GM19395 (cell line): ENCODE measurements around the gene ZNF41.
"Not testable (repeated sequence)": the region's sequence is repeated elsewhere in the genome, so short reads cannot be mapped to it uniquely, and the experiment has no call there.

Experiments used
- ATAC-seq: cut with Tn5 transposase; IDR thresholded peaks from one replicate; pipeline ENCODE4 v1.9.1; 2021; ENCODE audit warnings: mild to moderate bottlenecking, moderate library complexity; ENCODE audit not compliant: unreplicated experiment

The ZNF41 gene

DNA sequence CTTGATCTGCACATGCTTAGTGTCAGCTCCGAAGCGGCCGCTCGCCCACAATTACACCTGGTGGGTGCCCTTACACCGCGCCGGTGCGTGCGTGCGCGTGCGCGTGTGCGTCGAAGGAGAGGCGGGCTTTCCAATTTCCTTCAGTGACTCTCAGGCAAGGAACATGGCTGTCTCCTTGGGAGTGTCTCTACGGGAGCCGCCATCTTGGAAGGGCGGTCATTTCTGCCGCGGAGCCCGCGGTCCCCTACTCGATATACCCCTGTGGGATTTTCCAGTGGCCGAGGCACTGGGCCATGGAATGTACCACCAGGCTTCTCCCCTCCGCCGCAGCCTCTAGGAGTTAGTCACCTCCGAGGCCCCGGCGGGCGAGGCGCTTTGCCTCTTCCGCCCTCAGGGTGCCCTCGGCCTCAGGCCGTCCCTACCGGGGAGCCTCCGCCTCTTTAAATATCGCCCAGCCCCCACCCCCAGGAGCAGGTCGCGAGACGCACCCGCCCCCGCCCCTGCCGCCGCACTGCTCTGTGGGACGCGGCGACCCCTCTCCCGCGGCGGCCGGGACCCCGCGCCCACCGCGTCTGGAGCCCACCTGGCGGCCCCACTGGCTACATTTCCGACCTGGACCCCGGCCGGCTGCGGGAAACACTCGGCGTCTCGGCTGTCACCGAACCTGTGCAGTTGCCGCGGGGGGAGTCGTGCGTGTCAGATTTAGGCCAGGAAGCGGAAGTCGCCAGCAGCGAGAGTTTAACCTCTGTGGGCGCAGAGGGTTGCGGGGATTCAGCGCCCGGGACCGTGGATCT lies at the start of gene ZNF41:
Gene ZNF41, minus strand, starts transcription at position 711 of the 794 bp plus-strand sequence. CDS start 15,741 bp downstream, outside the sequence.
- peak; percentile 89 for ATAC-seq

DNA sequence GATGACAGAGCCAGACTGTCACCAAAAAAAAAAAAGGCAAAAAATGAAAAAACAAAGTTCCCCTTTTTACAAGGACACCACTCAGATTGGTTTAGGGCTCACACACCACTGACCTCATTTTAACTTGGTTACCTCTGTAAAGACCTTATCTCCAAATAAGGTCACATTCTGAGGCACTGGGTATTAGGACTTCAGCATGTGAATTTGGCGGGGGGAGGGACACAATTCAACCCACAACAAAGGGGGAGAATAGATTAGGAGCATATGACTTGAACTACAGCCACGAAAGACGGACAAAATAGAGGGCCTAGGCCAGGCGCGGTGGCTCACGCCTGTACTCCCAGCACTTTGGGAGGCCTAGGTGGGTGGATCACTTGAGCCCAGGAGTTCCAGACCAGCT lies 47.0 kb upstream of the ZNF41 start:
- no peak for ATAC-seq

DNA sequence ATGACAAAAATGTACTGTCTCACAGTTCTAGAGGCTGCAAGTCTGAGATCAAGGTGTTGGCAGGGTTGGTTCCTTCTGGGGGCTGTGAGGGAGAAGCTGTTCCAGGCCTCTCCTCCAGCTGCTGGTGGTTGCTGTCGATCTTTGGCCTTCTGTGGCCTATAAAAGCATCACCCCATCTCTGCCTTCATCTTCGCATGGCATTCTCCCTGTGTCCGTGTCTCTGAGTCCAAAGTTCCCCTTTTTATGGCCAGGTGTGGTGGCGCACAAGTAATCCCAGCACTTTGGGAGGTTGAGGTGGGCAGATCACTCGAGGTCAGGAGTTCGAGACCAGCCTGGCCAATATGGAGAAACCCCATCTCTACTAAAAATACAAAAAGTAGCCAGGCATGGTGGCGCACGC lies 46.5 kb upstream of the ZNF41 start:
- no peak for ATAC-seq

DNA sequence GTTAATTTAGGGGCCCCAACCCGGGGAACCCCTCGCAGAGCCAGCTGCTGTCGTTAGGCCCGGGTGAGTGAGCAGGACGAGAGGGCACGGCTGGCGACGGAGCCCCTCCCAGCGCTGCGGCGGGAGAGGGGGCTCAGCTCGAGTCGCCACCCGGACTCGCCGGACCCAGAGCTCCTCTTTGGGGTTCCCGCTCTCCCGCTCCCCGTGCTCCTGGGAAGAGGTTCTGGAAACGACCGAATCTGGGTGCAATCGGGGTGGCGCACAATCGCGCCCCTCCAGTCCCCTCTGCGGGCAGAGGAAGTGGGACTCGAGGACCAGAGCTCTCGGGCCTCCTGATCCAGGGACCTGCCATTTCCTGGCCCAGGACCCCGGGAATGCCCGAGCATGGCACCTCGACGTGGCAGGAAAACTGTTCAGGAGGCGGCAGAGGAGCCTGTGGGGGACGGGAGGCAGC lies 40.7 kb upstream of the ZNF41 start:
- ATAC-seq, result peak; percentile 30

DNA sequence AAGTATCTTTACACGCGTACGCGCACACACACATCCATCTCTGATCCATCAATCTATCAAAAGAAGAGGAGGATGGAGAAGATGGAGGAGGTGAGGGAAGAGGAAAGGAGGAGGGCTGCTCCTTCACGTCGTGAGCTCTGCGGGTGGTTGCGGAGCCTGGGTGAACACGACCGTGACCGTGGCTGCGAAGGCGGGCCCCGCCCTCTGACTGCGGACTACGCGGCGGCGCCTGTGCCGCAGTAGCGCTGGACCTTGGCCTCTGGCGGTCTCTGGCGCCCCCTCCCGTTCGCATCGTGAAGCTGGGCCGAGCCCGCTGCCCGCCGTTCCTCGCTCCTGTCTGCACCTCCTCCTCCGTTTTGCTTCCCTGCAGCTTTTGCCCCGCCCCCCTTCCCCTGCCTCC lies 40.3 kb upstream of the ZNF41 start:
- peak; percentile 85 for ATAC-seq

DNA sequence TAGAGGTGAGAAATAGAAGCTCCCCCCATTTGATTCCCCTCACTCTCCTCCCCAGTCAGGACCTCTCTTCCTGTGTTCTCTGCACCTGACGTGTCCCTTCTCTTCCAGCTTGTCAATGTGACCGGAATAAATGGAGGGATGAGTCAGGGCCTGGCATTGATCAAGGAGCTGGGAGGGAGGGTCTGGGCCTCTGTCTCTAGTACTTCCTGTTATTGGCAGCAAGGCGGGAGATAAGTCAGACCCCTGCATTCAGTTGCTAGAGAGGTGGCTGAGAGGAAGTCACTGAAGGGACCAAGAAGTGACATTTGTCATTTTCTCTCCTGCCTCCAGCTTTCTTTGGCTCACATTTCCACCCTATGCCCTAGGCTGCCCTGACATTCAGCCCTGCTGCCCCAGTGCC lies 35.1 kb upstream of the ZNF41 start:
- no peak for ATAC-seq

DNA sequence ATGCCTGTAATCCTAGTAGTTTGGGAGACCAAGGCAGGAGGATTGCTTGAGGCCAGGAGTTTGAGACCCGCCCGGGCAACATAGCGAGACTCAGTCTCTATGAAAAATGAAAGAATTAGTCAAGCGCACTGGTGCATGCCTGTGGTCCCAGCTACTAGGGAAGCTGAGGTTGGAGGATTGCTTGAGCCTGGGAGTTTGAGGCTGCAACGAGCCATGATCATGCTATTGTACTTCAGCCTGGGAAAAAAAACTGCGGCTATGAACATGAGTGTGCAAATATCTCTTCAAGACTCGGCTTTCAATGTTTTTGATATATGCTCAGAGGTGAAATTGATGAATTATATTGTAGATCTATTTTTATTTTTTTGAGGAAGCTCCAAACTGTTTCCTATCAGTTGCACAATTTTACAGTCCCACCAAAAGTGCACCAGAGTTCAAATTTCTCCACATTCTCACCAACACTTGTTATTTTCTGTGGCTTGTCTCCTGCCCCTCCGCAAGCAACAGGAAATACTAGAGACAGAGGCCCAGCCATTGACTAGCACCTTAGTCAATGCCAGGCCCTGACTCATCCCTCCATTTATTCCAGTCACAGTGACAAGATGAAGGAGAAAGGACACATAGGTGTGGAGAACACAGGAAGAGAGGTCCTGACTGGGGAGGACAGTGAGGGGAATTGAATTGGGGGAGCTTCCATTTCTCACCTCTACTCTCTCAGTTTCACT lies 33.1 kb upstream of the ZNF41 start:
- ATAC-seq, result no peak

DNA sequence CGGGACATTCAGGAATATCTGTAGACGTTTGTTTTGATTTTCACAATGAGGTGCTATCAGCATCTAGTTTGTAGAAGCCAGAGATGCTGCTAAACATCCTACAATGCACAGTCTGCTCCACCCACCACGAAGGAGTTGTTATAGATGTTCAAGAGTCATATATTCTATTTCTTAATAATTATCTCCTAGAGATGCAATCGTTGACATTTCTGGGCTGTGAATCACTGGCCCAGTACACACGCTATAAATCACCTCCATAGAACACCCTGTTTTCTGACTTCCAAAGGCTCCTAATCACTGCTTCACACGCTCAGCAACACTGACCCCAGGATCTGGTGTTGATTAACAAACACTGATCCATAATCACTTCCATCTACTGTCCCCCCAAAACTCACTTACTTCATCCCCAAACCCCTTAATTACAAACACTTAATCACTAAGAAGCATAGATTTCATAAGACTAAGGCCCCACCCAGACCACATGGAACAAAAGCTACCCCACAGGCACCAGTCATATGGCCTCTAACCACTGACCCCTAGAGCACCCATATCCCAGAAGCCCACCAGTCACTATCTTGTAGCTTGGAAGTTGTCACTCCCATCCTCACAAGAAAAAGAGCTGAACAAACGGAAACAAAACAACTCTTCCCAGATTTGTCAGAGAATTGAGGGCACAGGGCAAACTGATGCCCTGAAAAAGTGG lies 31.7 kb upstream of the ZNF41 start:
- ATAC-seq, result no peak

DNA sequence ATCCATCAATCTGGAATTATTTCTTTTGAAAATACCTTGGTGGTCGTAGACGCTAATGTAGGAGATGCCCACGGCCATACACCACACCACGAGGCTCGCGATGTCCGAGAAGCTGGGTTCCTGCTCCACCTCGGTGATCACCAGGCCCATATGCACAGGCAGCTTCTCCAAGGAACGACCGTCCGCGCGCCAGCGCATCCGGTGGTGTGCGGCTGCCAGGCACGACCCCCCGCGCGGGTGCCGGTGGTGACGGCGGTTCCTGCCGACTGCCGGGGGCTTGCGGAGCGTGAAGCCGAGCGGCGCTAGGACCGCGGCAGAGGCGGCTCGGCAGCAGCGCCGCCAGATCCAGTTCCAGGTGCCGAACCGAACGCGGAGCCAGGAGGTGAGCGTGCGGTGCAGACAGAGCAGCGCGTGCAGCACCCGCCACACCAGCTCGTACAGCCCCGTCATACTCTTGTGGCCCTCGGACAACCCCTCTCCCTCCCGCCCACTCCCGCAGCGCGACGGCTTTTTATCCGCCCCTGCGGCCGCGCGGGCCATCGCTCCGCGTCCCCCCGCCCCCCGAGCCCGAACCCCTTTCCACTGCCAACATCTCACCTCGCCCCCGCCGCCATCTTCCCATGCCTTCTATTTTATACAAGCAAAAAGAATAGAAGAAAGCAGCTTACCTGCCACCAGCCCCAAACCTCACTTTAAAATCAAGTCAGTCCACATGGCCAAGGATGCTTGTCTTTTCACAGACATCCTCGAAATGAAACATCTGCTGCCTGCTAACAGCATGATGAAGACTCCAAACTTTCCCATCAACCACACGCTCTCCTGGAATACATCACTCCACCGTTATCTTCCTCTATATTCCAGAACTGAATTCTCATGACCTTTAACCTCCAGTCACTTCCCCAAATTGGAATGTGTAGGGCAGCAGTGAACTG lies 30.3 kb upstream of the ZNF41 start:
- peak; percentile 73 for ATAC-seq

DNA sequence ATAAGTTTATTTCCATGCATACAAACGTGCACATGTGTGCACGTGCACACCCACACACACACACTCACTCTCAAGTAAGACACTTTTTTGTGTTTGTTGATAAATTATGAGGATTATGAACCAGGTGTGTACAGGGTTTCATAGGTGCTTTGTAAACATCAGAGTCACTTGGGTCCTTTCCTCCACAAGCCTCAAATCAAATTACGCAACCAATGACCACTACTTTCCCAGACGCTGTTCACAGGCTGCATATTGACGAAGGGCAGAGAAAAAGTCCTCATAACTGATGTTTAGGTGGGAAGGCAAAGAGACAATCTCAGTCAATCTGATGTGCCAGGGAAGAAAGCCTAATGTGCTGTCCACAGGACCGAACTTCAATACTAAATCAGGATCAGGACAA lies 29.4 kb upstream of the ZNF41 start:
- not testable (repeated sequence) for ATAC-seq

DNA sequence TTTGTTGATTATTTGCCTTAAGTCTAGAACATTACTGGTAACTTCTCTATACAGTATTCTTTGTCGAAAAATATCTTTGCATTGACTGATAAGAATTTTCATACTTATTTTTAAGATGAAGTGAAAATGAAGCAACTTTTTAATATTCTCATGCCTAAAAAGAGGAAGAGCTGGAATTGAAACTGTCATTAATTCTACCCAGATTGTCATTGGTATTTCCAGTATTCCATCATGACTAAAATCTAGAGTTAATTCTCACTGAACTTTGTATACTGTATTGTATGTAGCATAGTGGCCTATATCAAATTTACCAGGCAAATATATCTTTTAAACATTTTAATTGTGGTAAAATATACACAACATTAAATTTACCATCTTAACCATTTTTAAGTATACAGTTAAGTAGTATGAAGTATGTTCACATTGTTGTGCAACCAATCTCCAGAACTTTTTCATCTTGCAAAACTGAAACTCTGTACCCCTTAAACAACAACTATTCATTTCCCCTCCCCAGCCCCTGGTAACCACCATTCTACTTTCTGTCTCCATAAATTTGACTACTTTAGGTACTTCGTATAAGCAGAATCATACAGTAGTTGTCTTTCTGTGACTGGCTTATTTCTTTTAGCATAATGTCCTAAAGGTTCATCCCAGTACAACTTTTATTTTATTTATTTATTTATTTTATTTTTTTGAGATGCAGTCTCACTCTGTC lies 24.3 kb upstream of the ZNF41 start:
- ATAC-seq, result no peak

DNA sequence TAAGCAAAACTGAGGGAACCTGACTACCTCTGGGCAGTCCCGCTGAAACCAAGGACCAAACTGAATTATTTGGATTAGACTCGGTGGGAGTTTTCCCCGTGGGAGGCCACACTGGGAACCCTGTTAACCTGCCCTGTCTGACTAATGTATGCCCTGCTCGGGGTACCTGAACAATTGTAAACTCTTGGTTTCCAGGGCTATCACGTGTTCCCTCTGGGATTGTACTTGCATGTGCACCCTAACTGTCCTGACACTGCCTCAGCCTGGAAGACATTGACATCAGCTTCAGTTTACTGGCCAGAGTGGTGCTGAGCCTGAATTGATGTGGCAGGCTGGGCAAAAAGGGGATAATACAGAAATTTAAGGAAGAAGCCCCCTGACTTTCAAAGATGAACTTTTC lies 20.1 kb upstream of the ZNF41 start:
- ATAC-seq, result no peak

DNA sequence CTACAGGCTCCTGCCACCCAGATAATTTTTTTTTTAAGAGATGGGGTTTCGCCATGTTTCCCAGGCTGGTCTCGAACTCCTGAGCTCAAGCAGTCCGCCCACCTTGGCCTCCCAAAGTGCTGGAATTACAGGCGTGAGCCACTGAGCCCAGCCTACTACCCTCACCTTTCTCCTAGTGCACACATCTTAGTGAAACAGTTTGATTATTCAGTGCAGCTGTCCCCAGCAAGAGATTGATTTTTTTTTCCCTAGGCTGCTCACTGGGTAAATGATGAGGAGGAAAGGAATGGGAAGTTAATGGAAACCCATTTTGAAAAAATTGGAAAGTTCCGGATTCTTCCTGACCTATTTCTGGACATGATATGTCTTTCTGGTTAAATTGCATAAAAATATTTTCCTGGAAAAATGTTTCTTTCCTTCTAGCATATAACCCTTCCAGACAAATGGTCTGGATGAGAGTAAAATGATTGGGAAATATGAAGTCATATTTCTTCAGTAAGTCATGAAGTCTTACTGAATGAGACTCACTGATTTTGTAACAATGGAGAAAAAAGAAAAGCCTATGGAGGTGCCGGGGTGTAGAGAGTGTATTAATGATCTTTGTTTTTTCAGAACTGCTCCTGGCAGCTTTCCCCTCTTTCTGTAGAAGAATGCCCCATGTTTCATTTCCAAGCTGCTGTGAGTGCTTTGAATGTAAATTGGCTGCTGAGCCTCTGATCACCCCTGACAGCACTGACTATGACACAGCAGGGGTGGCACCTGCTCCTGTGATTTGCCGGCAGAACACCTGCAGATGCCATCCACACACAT lies 19.5 kb upstream of the ZNF41 start:
- no peak for ATAC-seq

DNA sequence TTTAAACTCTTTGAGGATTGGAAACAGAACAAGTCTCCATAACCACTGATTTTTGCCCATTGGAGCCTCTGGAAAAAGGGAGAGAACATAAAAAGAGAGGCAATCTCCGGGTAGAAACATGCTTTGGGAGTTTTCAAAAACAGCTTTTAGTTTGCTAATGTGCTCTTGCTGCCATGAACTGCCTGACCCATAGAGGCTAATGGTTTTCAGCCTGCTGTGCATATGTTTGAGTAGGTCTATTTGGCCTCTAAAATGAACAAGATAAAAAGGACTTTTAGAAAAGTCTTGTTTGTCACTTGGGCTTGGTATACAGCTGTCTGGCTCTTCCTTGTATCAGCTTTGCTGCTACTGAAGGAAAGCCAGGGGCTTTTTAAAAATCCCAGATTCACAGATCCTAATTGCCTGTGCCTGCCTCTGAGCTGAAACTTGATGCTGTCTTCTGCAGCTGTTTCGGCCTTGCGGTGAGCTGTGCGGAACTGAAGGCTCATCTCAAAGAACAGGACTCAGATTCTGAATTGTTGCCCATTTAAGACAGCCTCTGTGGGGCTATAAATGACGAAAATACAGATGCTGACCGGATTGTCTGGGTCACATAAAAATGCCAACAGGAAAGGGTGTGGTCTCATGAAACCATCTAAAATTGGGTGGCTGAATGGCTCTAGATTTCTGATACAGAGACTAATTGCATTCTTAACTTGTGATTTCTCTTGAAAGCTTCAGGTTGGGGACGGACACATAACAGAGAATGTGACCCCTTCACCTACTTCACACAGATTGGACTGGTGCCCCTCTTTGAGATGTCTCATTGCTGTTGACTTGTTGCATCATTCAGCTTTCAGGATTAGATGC lies 18.4 kb upstream of the ZNF41 start:
- ATAC-seq, result no peak

DNA sequence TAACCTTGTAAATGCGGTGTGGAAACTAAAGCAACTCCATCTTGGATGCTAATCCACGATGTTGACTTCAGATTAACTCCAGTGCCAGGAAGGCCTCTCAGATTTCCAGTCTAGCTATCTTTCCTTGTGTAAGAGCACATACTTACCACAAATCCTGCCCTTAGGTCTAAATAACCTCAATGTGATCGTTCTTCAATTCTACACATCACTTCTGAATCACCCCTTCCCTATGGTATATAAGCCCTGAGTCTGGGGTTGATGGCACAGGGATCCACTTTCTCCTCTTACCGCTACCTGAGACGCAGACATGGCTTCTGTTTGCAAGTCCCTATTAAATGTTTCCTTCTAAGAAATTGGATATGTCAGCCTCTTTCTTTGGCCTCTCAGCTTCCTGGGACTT lies 17.5 kb upstream of the ZNF41 start:
- no peak for ATAC-seq

DNA sequence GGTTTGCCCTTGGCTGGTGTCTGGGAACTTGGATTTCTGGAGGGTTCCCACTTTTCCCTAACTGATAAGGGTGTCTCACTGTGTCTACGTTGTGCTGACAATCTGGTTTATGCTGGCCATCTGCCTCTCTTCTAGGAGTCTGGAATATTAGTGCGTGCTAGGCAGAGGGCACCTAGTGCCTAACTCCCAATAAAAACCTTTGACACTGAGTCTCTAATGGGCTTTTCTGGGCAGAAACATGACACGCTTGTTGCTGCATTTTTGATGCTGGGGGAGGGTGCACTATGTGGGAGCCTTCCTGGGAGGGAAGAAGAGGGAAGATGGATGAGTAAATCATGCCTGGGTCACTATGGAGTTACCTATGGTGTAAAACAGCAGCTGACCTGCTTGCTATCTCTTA lies 16.3 kb upstream of the ZNF41 start:
- ATAC-seq, result no peak

DNA sequence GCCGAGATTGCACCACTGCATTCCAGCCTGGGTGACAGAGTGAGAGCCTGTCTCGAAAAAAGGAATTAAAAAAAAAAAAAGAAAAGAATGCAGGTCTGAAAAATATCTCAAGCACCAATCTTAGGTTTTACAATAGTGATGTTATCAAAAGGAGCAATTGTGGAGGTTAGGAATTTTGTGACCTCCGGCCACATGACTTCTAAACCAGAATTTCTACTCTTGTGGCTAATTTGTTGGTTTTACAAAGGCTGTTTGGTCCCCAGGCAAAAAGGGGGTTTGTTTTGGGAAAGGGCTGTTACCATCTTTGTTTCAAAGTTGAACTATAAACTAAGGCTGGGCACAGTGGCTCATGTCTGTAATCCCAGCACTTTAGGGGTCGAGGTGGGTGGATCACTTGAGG lies 15.4 kb upstream of the ZNF41 start:
- ATAC-seq, result no peak

DNA sequence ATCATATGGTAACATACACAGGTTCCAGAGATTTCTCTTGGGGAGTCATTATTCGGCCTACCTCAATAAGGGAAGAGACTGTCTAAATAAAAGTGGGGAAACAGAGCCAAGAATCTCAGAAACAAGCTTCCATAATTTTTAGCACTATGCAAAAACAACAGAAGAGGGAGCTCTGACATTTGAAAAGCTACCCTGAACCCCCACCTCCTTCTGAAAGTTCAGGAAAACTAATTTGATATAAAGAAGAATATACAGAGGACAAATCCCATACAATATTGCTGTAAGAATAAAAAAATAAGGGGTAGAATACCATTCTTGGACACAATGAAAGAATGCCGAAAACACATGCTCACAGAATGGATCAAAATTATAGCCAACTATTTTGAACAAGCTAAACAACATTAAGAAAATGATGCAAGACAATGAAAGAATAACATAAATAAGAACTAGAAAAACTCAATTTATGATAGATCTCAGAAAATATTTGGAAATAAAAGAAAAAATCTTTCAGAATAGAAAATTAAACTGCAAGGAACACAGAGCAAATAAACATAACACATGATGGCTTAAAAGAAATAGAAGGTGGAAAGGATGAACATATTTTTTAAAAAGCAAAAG lies 14.4 kb upstream of the ZNF41 start:
- no peak for ATAC-seq
